OCI-LY1 (cell line): Measurements from ENCODE around the gene SLC22A23.

Source experiments
- EZH2 ChIP-seq: fragments of 200-600 bp; sonication (generic), shearing (Covaris generic); IDR thresholded peaks from 2 replicates; pipeline ENCODE4 v1.8.0; 2017; ENCODE audit warnings: borderline replicate concordance, mixed run types, mild to moderate bottlenecking, antibody characterized with exemption, low read length, moderate library complexity, mixed read lengths
- TF ChIP-seq, protein P1 (sequence below): fragments of 200-600 bp; sonication (generic), shearing (Covaris generic); IDR thresholded peaks from 2 replicates; pipeline ENCODE4 v1.5.1; 2017; ENCODE audit warnings: mild to moderate bottlenecking, antibody characterized with exemption, low read length, moderate library complexity, mixed read lengths

DNA sequence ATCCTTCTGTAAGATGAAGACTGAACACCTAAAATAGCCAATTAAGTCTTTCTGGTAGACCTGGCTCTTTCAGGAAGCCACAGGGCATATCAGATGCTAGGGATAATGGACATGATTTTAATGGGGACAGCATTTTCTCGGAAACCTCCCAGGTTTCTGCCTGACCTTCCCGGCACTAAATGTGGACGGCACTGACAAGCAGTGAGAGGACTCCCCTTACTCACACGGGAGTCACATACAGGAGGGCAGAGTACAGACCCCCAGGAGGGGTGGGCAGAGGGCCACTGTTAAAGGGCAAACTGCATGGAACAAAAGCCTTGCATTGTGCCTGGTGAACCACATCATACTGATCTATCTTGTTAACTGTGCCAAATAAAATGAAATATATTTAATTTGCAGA, 178.2 kb downstream of the SLC22A23 start:
- TF ChIP-seq EZH2, result no peak
- TF ChIP-seq, protein P1, sequence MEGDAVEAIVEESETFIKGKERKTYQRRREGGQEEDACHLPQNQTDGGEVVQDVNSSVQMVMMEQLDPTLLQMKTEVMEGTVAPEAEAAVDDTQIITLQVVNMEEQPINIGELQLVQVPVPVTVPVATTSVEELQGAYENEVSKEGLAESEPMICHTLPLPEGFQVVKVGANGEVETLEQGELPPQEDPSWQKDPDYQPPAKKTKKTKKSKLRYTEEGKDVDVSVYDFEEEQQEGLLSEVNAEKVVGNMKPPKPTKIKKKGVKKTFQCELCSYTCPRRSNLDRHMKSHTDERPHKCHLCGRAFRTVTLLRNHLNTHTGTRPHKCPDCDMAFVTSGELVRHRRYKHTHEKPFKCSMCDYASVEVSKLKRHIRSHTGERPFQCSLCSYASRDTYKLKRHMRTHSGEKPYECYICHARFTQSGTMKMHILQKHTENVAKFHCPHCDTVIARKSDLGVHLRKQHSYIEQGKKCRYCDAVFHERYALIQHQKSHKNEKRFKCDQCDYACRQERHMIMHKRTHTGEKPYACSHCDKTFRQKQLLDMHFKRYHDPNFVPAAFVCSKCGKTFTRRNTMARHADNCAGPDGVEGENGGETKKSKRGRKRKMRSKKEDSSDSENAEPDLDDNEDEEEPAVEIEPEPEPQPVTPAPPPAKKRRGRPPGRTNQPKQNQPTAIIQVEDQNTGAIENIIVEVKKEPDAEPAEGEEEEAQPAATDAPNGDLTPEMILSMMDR, result no peak
